ENCODE data around the gene SNRNP48. TPM values are rescaled to one million over a fixed set of nuclear protein-coding genes. Genes with fewer than 3 reads are reported as not detected.

The SNRNP48 gene
- total and polyA plus RNA-seq, 2 of the 8 experiments (the other 6 are each of a cell fraction or from before 2014, with no cell fraction given) = 7.7 to 21.0 TPM

GRCh38 chr6:7555671-7556070 lies 34.3 kb upstream of the SNRNP48 start (continued):
- TF ChIP-seq BCL11A (IDR thresholded peaks at IDR 0.05; ENCODE audit: low read depth in 2 of 2, low read length in 2 of 2) (no peak), PHF8 (conservative IDR thresholded peaks at IDR 0.05; ENCODE audit: low read depth, low read length) (no peak)
- TF ChIP-seq, protein P1, sequence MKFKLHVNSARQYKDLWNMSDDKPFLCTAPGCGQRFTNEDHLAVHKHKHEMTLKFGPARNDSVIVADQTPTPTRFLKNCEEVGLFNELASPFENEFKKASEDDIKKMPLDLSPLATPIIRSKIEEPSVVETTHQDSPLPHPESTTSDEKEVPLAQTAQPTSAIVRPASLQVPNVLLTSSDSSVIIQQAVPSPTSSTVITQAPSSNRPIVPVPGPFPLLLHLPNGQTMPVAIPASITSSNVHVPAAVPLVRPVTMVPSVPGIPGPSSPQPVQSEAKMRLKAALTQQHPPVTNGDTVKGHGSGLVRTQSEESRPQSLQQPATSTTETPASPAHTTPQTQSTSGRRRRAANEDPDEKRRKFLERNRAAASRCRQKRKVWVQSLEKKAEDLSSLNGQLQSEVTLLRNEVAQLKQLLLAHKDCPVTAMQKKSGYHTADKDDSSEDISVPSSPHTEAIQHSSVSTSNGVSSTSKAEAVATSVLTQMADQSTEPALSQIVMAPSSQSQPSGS (IDR thresholded peaks at IDR 0.05; ENCODE audit: low read length) = no peak

All from H1 (cell line).